HG02571 (cell line): ENCODE measurements around the gene NTMT1.

Source experiments
- ATAC-seq: cut with Tn5 transposase; IDR thresholded peaks from one replicate; pipeline ENCODE4 v1.9.1; 2021; ENCODE audit warnings: mild to moderate bottlenecking, moderate library complexity; ENCODE audit not compliant: unreplicated experiment

The NTMT1 gene

DNA sequence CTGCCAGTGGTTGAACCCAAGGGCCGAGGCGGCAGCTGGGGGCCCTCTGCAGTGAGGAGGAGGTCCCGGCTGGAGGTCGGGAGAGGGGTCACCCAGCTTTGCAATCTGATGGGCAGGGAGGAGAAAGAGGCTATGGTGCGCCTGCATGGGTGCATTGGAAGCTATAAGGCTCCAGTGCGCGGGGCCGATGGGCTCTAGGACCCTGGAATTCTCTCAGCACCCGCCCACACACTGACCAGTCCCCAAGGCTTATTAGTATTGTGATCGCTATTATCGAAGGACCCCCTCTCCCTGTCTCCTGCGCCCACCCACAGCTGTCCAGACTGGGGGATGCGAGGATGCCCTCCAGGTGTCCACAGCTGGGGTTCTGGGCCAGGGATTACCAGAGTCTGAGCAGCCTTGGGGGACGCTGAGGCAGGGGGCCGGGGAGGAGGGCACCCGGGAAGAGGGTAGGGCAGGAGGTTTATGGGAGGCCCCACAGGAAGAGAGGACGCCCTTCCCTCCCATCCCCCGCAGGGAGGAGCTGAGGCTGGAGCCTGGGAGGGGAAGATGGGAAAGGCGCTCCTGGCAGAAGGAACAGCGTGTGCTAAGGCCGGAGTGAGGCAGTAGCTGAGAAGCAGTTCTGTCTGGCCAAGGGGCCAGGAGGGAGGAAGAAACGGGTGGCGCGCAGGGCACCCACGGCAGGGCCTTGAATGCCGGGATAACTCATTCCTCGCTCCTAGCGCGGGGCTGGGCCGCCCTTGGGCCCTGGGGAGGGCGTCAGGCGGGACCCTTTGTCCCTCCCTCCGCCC is 29.2 kb upstream of the NTMT1 start:
- ATAC-seq: no peak

DNA sequence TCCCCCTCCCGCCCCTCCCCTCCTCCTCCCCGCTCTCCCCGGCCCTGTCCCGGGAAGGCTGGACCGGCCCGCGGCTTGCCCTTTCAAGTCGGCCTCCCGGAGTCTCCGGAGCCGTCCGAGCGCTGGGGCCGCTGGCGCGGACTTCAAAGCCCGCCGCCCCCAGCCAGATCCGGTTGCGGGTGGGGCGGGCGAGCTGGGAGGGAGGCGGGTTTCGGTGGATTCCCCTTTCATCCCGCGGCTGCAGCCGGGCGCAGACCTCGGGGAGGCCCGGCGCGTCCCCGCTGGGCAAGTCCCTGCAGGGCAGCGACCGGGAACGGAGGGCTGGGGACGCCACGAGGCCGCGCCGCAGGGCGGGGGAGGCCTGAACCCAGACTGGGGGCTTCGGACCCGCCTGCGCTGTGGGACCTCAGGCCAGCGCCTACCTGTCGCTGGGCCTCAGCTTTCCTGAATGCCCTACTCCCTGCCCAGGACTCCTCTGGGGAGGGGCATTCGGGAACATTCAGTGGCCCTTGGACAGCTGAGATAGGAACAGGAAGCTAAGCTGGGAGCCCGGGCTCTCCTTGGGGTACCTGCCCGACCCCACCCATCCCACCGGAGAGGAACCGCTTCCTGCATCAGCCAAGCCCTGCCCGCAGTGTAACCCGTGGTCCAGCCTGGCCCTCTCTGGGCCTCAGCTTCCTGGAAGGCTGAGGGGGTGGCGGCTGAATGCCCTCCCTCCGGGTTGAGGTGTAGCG is 28.4 kb upstream of the NTMT1 start:
- no peak for ATAC-seq

- no peak for ATAC-seq
Observed at GRCh38 chr9:129598089-129598596, 27.8 kb upstream of the NTMT1 start.

GRCh38 chr9:129601082-129601674 is 24.8 kb upstream of the NTMT1 start:
- no peak for ATAC-seq

DNA sequence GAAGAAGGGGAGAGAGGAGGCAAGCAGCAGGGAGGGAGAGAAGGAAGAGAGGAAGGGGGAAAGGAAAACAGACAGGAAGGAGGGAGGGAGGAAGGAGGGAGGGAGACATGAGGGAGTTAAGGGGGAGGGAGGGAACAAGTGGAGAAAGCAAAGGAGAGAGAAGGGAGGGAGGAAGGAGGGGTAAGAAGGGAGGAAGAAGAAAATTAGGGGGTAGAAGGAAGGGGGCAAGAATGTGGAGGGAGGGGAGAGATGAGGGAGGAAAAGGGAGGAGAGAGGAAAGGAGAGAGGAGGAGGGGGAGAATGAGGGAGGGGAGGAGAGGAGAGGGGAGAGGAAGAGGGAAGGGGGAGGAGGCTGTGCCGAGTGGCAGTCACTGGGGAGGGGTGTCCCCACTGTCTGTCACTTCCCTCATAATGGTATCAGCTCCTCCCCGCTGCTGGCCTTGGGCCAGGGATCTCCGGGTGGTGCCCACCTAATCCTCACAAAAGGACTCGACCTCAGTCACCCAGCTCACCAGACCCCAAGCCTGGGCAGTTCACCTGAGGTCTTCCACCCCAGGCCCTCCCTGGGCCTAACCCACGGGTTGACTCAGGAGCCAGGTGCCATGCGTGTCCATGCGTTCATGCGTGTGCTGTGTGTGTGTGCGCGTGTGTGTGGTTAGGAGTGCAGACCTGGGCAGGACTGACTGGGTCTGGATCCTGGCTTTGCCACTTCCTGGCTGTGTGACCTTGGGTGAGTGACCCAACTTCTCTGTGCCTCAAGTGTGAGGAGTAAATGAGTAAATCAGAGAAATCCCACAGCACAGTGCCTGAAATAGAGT is 23.2 kb upstream of the NTMT1 start:
- ATAC-seq: no peak

GRCh38 chr9:129604056-129604765 is 21.8 kb upstream of the NTMT1 start:
- ATAC-seq: no peak

- no peak for ATAC-seq
Observed at GRCh38 chr9:129604766-129605163, 21.2 kb upstream of the NTMT1 start.

GRCh38 chr9:129606161-129607026 is 19.6 kb upstream of the NTMT1 start:
- ATAC-seq: no peak

GRCh38 chr9:129607027-129607387 is 19.0 kb upstream of the NTMT1 start:
- ATAC-seq: no peak

DNA sequence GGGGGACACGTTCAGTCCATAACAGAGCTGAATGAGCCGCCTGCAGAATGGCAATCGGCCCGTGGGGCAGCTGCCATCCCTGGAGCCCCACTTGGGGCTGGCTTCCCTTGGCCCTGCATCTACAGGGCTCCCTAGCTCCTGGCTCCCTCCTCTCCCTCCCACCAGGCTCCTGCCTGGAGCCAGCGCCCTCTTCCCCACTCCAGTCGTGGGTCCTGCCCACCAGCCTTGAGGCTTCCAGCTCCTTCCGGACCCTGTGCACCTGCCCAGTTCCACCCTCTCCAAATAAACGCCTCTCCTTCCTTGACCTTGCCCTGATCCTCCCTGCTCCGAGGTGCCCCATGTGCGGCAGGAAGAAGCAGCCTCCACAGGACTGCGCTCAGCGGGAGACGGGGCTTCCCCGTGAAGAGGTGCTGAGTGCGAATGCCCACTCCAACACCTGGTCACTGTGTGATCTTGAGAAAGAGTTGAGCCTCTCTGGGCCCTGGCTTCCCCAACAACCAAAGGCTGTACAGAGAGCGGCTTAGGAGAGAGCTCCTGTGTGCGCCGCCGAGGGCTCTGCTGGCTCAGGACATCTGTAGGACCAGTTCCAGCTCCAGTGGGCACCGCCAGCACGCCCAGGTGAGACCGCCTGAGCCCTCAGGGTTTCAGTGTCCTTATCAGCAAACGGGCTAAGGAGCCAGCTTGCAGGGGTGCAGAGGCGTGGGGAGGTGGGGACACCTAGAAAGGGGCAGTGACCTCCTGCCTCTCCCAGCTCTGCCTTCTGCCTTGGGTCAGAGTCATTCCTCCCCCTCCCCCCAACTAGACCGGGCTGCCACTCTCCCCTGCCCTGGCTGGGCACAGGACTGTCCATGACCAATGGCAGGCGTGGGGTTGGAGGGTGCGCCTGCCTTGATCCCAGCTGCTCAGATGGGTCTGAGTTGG is 17.1 kb upstream of the NTMT1 start:
- ATAC-seq: no peak

- ATAC-seq: no peak
Observed at GRCh38 chr9:129609486-129610212, 16.3 kb upstream of the NTMT1 start.

GRCh38 chr9:129610213-129610472 is 15.8 kb upstream of the NTMT1 start:
- ATAC-seq: no peak

DNA sequence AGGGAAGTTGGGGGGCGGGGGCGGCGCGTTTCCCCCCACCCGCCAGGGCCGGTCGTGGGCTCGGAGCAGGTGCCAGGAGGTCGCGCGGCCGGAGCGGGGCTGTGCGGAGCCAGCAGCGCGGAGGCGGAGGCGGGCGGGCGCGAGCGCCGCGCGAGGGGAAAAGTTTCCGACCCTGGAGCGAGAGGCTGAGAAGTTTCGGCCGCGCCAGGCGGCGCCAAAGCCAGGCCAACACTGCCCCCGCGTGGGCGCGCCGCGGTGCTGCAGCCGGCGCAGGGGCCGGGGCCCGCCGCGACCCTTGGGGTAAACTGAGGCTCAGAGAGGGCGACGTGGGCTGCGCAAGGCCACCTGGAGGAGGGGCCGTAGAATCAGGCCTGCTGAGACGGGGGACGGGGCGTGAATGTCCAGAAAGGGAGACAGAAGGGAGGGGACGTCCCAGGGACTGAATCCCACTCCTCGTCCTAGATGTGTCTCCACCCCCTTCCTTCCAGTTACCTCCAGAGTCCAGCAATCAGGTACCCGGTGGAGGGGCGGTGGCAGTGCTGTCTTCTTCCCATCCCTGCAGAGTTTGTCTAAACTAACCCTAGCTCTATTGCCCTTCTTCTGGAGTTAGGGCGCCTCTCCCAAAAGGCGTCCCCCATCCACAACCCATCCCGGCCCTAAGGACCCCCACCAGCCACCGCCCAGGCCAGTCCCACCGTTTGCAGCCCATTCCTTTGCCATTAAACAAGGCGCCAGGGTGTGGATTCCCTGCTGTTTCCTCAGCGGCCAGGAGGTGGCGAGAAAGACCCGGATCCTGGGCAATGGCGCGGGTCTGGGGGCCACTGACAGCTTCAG is 15.3 kb upstream of the NTMT1 start:
- ATAC-seq: no peak

- no peak for ATAC-seq
Observed at GRCh38 chr9:129611307-129611800, 14.6 kb upstream of the NTMT1 start.

DNA sequence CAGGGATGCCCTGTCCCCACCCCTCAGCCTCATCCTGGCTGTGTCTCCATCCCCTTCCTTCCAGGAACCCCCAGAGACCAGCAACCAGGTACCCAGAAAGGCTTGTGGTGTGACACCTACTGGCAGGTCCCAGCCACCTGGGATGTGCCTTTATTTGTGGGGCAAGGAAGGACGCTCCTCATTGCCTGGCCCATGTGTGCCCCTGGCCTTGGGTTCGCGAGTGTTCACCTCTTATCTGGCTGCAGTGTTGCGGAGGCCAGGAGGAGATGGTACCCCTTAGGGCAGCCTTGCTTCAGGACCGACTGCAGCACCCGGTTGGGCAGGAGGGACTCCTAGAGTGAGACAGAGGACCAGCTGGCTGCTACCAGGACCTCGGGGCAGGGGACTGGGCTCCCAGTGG is 13.8 kb upstream of the NTMT1 start:
- no peak for ATAC-seq

GRCh38 chr9:129612815-129613519 is 13.0 kb upstream of the NTMT1 start:
- no peak for ATAC-seq
